ENCODE measurements around the gene MAGEA9B.
"Not testable (repeated sequence)": the region's sequence is repeated elsewhere in the genome, so short reads cannot be mapped to it uniquely, and the experiment has no call there.

The MAGEA9B gene

DNA sequence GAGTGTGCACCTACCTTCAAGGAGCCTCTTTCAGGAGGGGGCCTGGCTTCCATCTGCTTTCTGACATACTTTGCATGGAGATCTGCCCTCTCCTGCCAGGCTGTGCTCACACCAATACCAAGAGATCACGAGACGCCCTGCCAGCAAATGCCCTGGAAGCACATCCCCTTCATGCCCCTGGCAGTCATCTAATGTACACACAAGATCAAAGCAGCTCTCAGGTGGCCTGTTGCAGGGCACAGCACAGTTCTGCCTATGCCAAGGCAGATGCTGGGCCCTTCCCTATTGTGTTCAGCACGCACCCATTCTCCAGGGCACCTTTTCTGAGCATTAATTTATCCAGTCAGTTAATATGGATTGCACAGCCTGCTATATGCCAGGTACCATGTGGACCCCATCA lies 54.4 kb downstream of the MAGEA9B start:
- not testable (repeated sequence) for DNase-seq

All from activated effector memory CD4-positive, alpha-beta T cell treated with anti-CD3 and anti-CD28 coated beads, Interleukin-2, amount 50 U/mL, for 16 hours (primary cell).